ENCODE measurements around the gene FRMD5.

Gene FRMD5

GRCh38 chr15:43916326-43916660, 278.8 kb downstream of the FRMD5 start:
- H3K36me3 ChIP-seq (ENCODE audit: control insufficient read depth in 2 of 2, insufficient read depth in 2 of 2, low read length in 2 of 2): no peaks in the 10 kb centered on the region
- peaks cover 10% of the 10 kb centered on the region for H3K4me1 ChIP-seq (ENCODE audit: control insufficient read depth, insufficient read depth, low read length)
- no peak overlapping the region for H3K4me3 ChIP-seq (ENCODE audit: low read length in 2 of 2)
- no peaks in the 10 kb centered on the region for H3K9me3 ChIP-seq (ENCODE audit: control insufficient read depth in 2 of 2, low read length in 2 of 2)
- no peak overlapping the region for H3K27ac ChIP-seq (ENCODE audit: low read length)
- H3K9ac ChIP-seq (ENCODE audit: low read length in 2 of 2): no peak overlapping the region
- H3K27me3 ChIP-seq (ENCODE audit: control insufficient read depth in 1 of 2, insufficient read depth in 2 of 2, low read length in 2 of 2): no peaks in the 10 kb centered on the region

DNA sequence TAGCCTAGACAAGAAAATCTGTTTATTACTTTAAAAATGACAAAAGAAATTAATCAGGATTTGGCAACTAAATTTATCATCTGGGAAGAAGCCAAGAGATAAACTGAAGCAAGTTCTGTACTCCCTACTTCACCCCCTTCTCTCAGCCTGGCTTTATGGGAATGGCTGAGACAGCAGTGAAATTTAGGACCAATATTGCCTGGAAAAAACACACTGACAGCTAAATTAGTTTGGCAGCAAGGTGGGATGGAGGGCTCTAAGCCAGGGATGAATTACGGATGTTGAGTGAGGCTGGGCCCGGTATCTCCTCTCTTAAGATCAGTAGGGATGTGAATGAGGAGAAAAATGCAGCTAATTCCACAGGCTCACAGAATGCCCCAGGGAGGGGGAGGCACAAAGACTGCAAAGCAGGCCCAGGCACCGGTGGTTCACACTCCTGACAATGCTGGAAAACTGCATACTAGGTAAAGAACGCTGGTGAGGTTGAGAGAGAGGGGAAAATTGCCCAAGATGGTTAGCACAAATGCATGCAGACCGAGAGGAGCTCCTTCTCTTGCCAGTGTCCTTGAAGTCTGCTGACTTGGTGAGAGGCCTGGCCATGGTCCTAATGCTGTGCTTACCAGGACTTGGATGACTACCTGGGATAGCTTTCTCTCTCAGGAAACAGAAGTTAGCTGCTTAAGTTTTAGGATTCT, 279.3 kb downstream of the FRMD5 start:
- Histone ChIP-seq H3K27ac (ENCODE audit: low read length) (no peak overlapping the region), H3K4me3 (ENCODE audit: low read length in 2 of 2) (no peak overlapping the region), H3K9me3 (ENCODE audit: control insufficient read depth in 2 of 2, low read length in 2 of 2) (no peaks in the 10 kb centered on the region), H3K4me1 (ENCODE audit: control insufficient read depth, insufficient read depth, low read length) (peaks cover 10% of the 10 kb centered on the region), H3K27me3 (ENCODE audit: control insufficient read depth in 1 of 2, insufficient read depth in 2 of 2, low read length in 2 of 2) (no peaks in the 10 kb centered on the region), H3K9ac (ENCODE audit: low read length in 2 of 2) (no peak overlapping the region), H3K36me3 (ENCODE audit: control insufficient read depth in 2 of 2, insufficient read depth in 2 of 2, low read length in 2 of 2) (no peaks in the 10 kb centered on the region)

- Histone ChIP-seq H3K27ac (ENCODE audit: low read length) (no peak overlapping the region), H3K27me3 (ENCODE audit: control insufficient read depth in 1 of 2, insufficient read depth in 2 of 2, low read length in 2 of 2) (no peaks in the 10 kb centered on the region), H3K4me1 (ENCODE audit: control insufficient read depth, insufficient read depth, low read length) (peaks cover 10% of the 10 kb centered on the region), H3K9ac (ENCODE audit: low read length in 2 of 2) (no peak overlapping the region), H3K4me3 (ENCODE audit: low read length in 2 of 2) (no peak overlapping the region), H3K9me3 (ENCODE audit: control insufficient read depth in 2 of 2, low read length in 2 of 2) (no peaks in the 10 kb centered on the region), H3K36me3 (ENCODE audit: control insufficient read depth in 2 of 2, insufficient read depth in 2 of 2, low read length in 2 of 2) (no peaks in the 10 kb centered on the region)
These were observed 281.1 kb downstream of the FRMD5 start for GRCh38 chr15:43913941-43914340.

DNA sequence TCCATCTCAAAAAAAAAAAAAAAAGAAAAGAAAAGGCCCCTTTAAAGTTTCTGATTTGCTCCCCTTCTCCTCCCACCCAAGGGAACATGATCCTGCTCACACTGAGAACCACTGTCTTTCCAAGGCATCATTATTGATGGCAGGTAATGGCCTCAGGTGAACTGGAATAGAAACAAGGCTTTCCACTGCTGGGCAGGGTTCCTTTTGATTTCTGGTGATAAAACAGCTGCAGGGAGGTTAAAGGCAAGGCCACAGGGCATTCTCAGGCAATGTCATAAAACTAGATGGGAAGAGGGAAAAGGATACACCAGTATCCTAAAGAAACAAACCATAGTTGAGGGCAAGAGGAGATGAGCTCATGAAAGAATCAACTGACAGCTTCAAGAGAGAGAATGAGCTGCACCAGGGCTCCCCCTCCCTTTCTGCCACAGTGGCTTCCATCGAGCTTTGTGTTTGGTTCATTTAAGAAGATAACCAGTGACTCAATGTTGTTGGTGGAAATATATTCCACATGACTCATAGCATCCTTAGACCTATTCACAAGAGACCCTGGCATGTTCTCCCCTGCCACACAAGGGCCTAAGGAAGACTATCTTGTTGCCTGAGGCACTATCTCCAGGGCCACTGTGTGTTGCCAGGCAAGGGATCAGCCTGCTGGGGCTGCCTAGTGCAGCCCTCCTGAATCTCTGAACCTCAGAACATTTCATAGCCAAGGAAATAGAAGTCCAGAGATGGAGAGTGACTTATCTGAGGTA, 281.9 kb downstream of the FRMD5 start:
- Histone ChIP-seq H3K9ac (ENCODE audit: low read length in 2 of 2) (no peak overlapping the region), H3K4me1 (ENCODE audit: control insufficient read depth, insufficient read depth, low read length) (peaks cover 10% of the 10 kb centered on the region), H3K4me3 (ENCODE audit: low read length in 2 of 2) (no peak overlapping the region), H3K27ac (ENCODE audit: low read length) (no peak overlapping the region), H3K36me3 (ENCODE audit: control insufficient read depth in 2 of 2, insufficient read depth in 2 of 2, low read length in 2 of 2) (no peaks in the 10 kb centered on the region), H3K9me3 (ENCODE audit: control insufficient read depth in 2 of 2, low read length in 2 of 2) (no peaks in the 10 kb centered on the region), H3K27me3 (ENCODE audit: control insufficient read depth in 1 of 2, insufficient read depth in 2 of 2, low read length in 2 of 2) (no peaks in the 10 kb centered on the region)

- Histone ChIP-seq H3K9ac (ENCODE audit: low read length in 2 of 2) (no peak overlapping the region), H3K36me3 (ENCODE audit: control insufficient read depth in 2 of 2, insufficient read depth in 2 of 2, low read length in 2 of 2) (no peaks in the 10 kb centered on the region), H3K4me1 (ENCODE audit: control insufficient read depth, insufficient read depth, low read length) (peaks cover 10% of the 10 kb centered on the region), H3K9me3 (ENCODE audit: control insufficient read depth in 2 of 2, low read length in 2 of 2) (no peaks in the 10 kb centered on the region), H3K27me3 (ENCODE audit: control insufficient read depth in 1 of 2, insufficient read depth in 2 of 2, low read length in 2 of 2) (no peaks in the 10 kb centered on the region), H3K27ac (ENCODE audit: low read length) (no peak overlapping the region), H3K4me3 (ENCODE audit: low read length in 2 of 2) (no peak overlapping the region)
These were observed 282.9 kb downstream of the FRMD5 start for GRCh38 chr15:43912208-43912607.

- no peak overlapping the region for H3K27ac ChIP-seq (ENCODE audit: low read length)
- H3K4me1 ChIP-seq (ENCODE audit: control insufficient read depth, insufficient read depth, low read length): peaks cover 10% of the 10 kb centered on the region
- no peaks in the 10 kb centered on the region for H3K36me3 ChIP-seq (ENCODE audit: control insufficient read depth in 2 of 2, insufficient read depth in 2 of 2, low read length in 2 of 2)
- H3K4me3 ChIP-seq (ENCODE audit: low read length in 2 of 2): no peak overlapping the region
- H3K9ac ChIP-seq (ENCODE audit: low read length in 2 of 2): no peak overlapping the region
- H3K9me3 ChIP-seq (ENCODE audit: control insufficient read depth in 2 of 2, low read length in 2 of 2): no peaks in the 10 kb centered on the region
- H3K27me3 ChIP-seq (ENCODE audit: control insufficient read depth in 1 of 2, insufficient read depth in 2 of 2, low read length in 2 of 2): no peaks in the 10 kb centered on the region
These were observed 283.8 kb downstream of the FRMD5 start for GRCh38 chr15:43911235-43911781.

DNA sequence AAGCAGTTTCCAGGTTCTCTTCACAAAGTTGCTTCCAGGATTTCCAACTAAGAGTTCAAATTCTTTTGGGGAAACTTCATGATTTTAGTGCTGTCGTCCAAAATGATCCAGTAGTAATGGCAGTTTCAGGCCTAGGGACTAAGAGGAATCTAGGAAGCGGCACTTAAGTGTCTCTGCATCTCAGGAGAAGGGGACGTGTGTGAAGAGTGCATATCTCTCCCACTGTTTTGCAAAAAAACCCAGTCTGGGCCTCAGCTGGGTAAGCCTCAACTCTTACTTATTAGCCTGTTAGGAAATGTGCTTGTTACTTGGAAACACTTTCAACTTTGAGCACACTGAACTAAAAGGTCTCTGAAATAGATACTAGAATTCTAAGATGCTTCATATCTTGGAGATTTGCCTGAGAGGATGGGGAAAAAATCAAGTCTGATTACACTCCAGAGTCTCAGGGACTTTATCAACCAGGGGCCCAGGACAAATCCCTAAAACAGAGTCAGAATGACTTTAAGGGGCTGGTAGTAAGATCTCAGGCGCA, 286.5 kb downstream of the FRMD5 start:
- Histone ChIP-seq H3K27ac (ENCODE audit: low read length) (no peak overlapping the region), H3K4me3 (ENCODE audit: low read length in 2 of 2) (no peak overlapping the region), H3K9ac (ENCODE audit: low read length in 2 of 2) (no peak overlapping the region), H3K27me3 (ENCODE audit: control insufficient read depth in 1 of 2, insufficient read depth in 2 of 2, low read length in 2 of 2) (peaks cover 0 to under 1% of the 10 kb centered on the region in 2 donors), H3K4me1 (ENCODE audit: control insufficient read depth, insufficient read depth, low read length) (peaks cover 6% of the 10 kb centered on the region), H3K9me3 (ENCODE audit: control insufficient read depth in 2 of 2, low read length in 2 of 2) (no peaks in the 10 kb centered on the region), H3K36me3 (ENCODE audit: control insufficient read depth in 2 of 2, insufficient read depth in 2 of 2, low read length in 2 of 2) (no peaks in the 10 kb centered on the region)

GRCh38 chr15:43905755-43906154, 289.3 kb downstream of the FRMD5 start:
- Histone ChIP-seq H3K9ac (ENCODE audit: low read length in 2 of 2) (no peak overlapping the region), H3K36me3 (ENCODE audit: control insufficient read depth in 2 of 2, insufficient read depth in 2 of 2, low read length in 2 of 2) (no peaks in the 10 kb centered on the region), H3K27me3 (ENCODE audit: control insufficient read depth in 1 of 2, insufficient read depth in 2 of 2, low read length in 2 of 2) (peaks cover 0 to 2% of the 10 kb centered on the region in 2 donors), H3K4me3 (ENCODE audit: low read length in 2 of 2) (no peak overlapping the region), H3K27ac (ENCODE audit: low read length) (no peak overlapping the region), H3K4me1 (ENCODE audit: control insufficient read depth, insufficient read depth, low read length) (no peaks in the 10 kb centered on the region), H3K9me3 (ENCODE audit: control insufficient read depth in 2 of 2, low read length in 2 of 2) (no peaks in the 10 kb centered on the region)

GRCh38 chr15:43903864-43904290, 291.2 kb downstream of the FRMD5 start:
- H3K27ac ChIP-seq (ENCODE audit: low read length): no peak overlapping the region
- H3K4me1 ChIP-seq (ENCODE audit: control insufficient read depth, insufficient read depth, low read length): no peaks in the 10 kb centered on the region
- H3K4me3 ChIP-seq (ENCODE audit: low read length in 2 of 2): no peak overlapping the region
- no peaks in the 10 kb centered on the region for H3K36me3 ChIP-seq (ENCODE audit: control insufficient read depth in 2 of 2, insufficient read depth in 2 of 2, low read length in 2 of 2)
- peaks cover 0 to 2% of the 10 kb centered on the region in 2 donors for H3K27me3 ChIP-seq (ENCODE audit: control insufficient read depth in 1 of 2, insufficient read depth in 2 of 2, low read length in 2 of 2)
- H3K9ac ChIP-seq (ENCODE audit: low read length in 2 of 2): no peak overlapping the region
- H3K9me3 ChIP-seq (ENCODE audit: control insufficient read depth in 2 of 2, low read length in 2 of 2): no peaks in the 10 kb centered on the region

- Histone ChIP-seq H3K4me3 (ENCODE audit: low read length in 2 of 2) (no peak overlapping the region), H3K9me3 (ENCODE audit: control insufficient read depth in 2 of 2, low read length in 2 of 2) (no peaks in the 10 kb centered on the region), H3K27ac (ENCODE audit: low read length) (no peak overlapping the region), H3K4me1 (ENCODE audit: control insufficient read depth, insufficient read depth, low read length) (no peaks in the 10 kb centered on the region), H3K27me3 (ENCODE audit: control insufficient read depth in 1 of 2, insufficient read depth in 2 of 2, low read length in 2 of 2) (peaks cover 0 to 2% of the 10 kb centered on the region in 2 donors), H3K9ac (ENCODE audit: low read length in 2 of 2) (no peak overlapping the region), H3K36me3 (ENCODE audit: control insufficient read depth in 2 of 2, insufficient read depth in 2 of 2, low read length in 2 of 2) (no peaks in the 10 kb centered on the region)
These were observed 293.6 kb downstream of the FRMD5 start for GRCh38 chr15:43901495-43901894.

All from stomach smooth muscle (tissue), 2 donors.